Bronchial epithelial cell (primary cell): ENCODE results near the gene ARHGAP5. TPM values are rescaled to one million over a fixed set of nuclear protein-coding genes. Genes with fewer than 3 reads are reported as not detected.

Experiments used
- DNase-seq: peaks from one replicate; pipeline ENCODE4 v3.0.0-alpha.2; 2010; ENCODE audit warnings: low read depth
- FAIRE-seq: peaks from 2 replicates; lab custom pipeline; 2011; peaks lifted over from hg19 to GRCh38; lab: Jason Lieb, UNC
- H3K27me3 ChIP-seq: 2 replicates; pipeline ENCODE4 v1.5.1; 2011; ENCODE audit warnings: low read length; ENCODE audit not compliant: control insufficient read depth, insufficient read depth
- H3K36me3 ChIP-seq: 2 replicates; pipeline ENCODE4 v1.5.1; 2011; ENCODE audit warnings: low read length; ENCODE audit not compliant: control insufficient read depth, insufficient read depth
- H3K4me3 ChIP-seq: 2 replicates; pipeline ENCODE4 v1.5.1; 2011; ENCODE audit warnings: mild to moderate bottlenecking, low read depth, low read length, control low read depth
- CTCF ChIP-seq: IDR thresholded peaks from 2 replicates; pipeline ENCODE4 v1.5.1; 2011; ENCODE audit warnings: mild to moderate bottlenecking, moderate library complexity, low read length, control low read depth, inconsistent platforms; ENCODE audit not compliant: insufficient read depth, severe bottlenecking
- total RNA-seq: library from RNA; depleted of rRNA; stranded (reverse); fragments of >200 nt; gene quantifications from 2 replicates; pipeline ENCODE4 v1.2.1, GENCODE V29; 2014

ARHGAP5 gene
- total RNA-seq, 1 donor from 2014 or later: 139 TPM

- H3K27me3 ChIP-seq: no peaks in the 10 kb centered on the region
- H3K36me3 ChIP-seq: no peaks in the 10 kb centered on the region
- no peak for DNase-seq
- H3K4me3 ChIP-seq: no peak overlapping the region
- no peak for TF ChIP-seq CTCF
- FAIRE-seq: no peak
Measured at GRCh38 chr14:32083315-32083624, 6.2 kb downstream of the ARHGAP5 start.

DNA sequence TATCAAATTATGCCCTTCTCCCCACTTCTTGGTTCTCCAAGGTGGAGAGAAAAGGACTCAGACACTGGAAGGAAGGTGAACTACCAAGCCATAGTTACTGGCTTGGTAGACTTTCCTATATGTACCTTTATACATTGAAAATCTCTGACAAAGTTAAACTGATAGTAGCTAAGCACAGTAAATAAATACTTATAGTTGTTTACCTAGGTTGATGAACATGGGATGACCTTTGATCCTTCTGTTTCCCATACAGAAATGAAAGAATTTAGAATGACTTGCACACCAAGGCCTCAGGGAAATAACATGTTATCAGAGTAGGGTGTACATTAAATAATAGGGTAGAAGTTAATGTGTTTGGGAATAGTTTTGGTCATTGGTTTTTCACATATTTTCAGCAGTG, 6.7 kb downstream of the ARHGAP5 start:
- FAIRE-seq: no peak
- H3K4me3 ChIP-seq: no peak overlapping the region
- no peak for DNase-seq
- no peaks in the 10 kb centered on the region for H3K27me3 ChIP-seq
- H3K36me3 ChIP-seq: no peaks in the 10 kb centered on the region
- TF ChIP-seq CTCF: no peak

DNA sequence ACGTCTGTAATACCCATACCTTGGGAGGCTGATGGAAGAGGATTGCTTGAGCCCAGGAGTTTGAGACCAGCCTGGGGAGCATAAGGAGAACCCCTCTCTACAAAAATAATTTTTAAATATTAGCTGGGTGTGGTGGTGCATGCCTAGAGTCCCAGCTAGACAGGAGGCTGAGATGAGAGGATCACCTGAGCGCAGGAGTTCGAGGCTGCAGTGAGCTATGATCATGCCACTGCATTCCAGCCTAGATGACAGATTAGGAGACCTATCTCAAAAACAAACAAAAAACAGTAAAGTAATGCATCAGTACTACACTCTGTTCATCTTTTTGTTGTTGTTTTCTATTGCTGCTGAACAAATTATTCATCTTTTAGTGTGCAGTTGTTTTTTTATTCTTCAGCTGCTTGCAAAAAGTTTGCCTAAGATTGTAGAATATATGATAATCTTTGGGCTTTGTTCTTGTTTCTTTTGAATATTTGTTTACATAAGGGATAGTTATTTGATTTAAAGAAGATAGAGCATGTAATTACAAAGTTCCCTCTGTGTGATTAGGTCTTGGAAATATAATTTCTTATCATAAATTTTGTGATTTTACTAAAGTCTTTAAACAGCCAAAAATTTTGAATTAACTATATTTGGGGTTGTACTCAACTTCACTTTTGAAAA, 8.2 kb downstream of the ARHGAP5 start:
- Histone ChIP-seq H3K36me3 (no peaks in the 10 kb centered on the region), H3K4me3 (no peak overlapping the region), H3K27me3 (no peaks in the 10 kb centered on the region)
- no peak for DNase-seq
- TF ChIP-seq CTCF: no peak
- FAIRE-seq: no peak

DNA sequence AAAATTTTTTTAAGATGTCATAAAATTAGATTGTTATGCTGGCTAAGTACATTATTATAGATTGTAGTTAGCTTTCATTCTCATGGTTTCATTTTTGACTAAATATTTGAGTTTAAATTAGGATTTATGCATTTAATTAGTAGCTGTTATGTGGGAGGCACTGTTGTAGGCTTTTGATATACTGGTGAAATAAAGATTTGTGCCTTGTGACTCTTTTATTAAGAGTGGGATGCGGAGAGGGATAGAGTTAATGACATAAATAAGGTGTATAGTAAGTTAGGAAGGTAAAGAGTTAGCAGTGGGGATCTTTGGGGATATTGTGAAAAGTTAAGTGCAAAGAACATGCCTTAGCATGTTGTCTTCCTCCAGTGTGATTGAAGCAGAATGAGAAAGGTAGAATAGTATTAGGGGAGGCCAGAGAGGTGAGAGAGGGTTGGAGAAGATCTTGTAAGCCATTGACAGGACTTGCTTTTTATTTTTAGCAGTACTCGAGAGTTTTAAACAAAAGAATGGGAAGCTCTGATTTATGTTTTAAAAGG, 8.8 kb downstream of the ARHGAP5 start:
- TF ChIP-seq CTCF: no peak
- DNase-seq (peak; percentile 65), FAIRE-seq (no peak)
- Histone ChIP-seq H3K36me3 (peaks cover under 1% of the 10 kb centered on the region), H3K4me3 (no peak overlapping the region), H3K27me3 (no peaks in the 10 kb centered on the region)

GRCh38 chr14:32087173-32087861, 10.2 kb downstream of the ARHGAP5 start:
- Histone ChIP-seq H3K4me3 (no peak overlapping the region), H3K27me3 (no peaks in the 10 kb centered on the region), H3K36me3 (peaks cover 1% of the 10 kb centered on the region)
- FAIRE-seq (no peak), DNase-seq (peak; percentile 51)
- TF ChIP-seq CTCF: no peak
